IMR-90 (cell line): Measurements from ENCODE around the gene SOX2. TPM values are rescaled to one million over a fixed set of nuclear protein-coding genes. Genes with fewer than 3 reads are reported as not detected.

ENCODE experiments used
- ATAC-seq: fragments of 200-7000 bp; cut with Tn5 transposase; 2 replicates; pipeline ENCODE4 v1.9.1; 2020; ENCODE audit warnings: low read depth, mild to moderate bottlenecking, moderate library complexity
- BruUV-seq: library from RNA; stranded (reverse); fragments of 400-500 nt; replicated peaks from 2 replicates; lab custom pipeline; 2021; lab: Mats Ljungman, UMichigan
- CTCF ChIA-PET: fragments of 300-600 bp; formaldehyde crosslinking; extraction: SDS; loops from one replicate; lab custom pipeline; 2021; ENCODE audit warnings: antibody characterized with exemption; lab: Yijun Ruan, JAX
- POLR2A ChIA-PET: fragments of 300-600 bp; sonication (Branson Sonifier 250); formaldehyde crosslinking; loops from one replicate; lab custom pipeline; 2022; ENCODE audit warnings: antibody characterized with exemption; ENCODE audit not compliant: unreplicated experiment; lab: Charles Lee
- DNase-seq: peaks from one replicate; pipeline ENCODE4 v3.0.0; 2013
- H2AFZ ChIP-seq: replicated peaks from 2 replicates; pipeline ENCODE3; 2013; ENCODE audit warnings: low read length, mild to moderate bottlenecking; ENCODE audit not compliant: poor library complexity
- H2AK5ac ChIP-seq: 2 replicates; pipeline ENCODE4 v1.6.1; 2013; ENCODE audit warnings: low read depth, low read length, inconsistent platforms
- H2AK9ac ChIP-seq: replicated peaks from 2 replicates; pipeline ENCODE3; 2013; ENCODE audit warnings: mild to moderate bottlenecking, low read depth, low read length, moderate library complexity; ENCODE audit not compliant: poor library complexity
- H2BK120ac ChIP-seq: 2 replicates; pipeline ENCODE4 v1.6.1; 2013; ENCODE audit warnings: low read depth, low read length, inconsistent platforms
- H2BK15ac ChIP-seq: 3 replicates; pipeline ENCODE4 v1.6.1; 2013; ENCODE audit warnings: low read depth, low read length, inconsistent platforms
- H2BK20ac ChIP-seq: 2 replicates; pipeline ENCODE4 v1.6.1; 2013; ENCODE audit warnings: low read depth, mild to moderate bottlenecking, inconsistent platforms, low read length, moderate library complexity
- H2BK5ac ChIP-seq: 2 replicates; pipeline ENCODE4 v1.6.1; 2013; ENCODE audit warnings: mild to moderate bottlenecking, low read depth, low read length, inconsistent platforms; ENCODE audit not compliant: poor library complexity, severe bottlenecking
- H3K14ac ChIP-seq: replicated peaks from 2 replicates; pipeline ENCODE4 v1.6.1; 2013; ENCODE audit warnings: low read depth, low read length, inconsistent platforms
- H3K18ac ChIP-seq: 2 replicates; pipeline ENCODE4 v1.6.1; 2013; ENCODE audit warnings: low read depth, low read length, control low read depth
- H3K23ac ChIP-seq: 2 replicates; pipeline ENCODE4 v1.6.1; 2013; ENCODE audit warnings: low read depth, low read length, inconsistent platforms
- H3K27ac ChIP-seq: 2 replicates; pipeline ENCODE4 v1.5.1; 2013; ENCODE audit warnings: mild to moderate bottlenecking, control low read depth, low read length; ENCODE audit not compliant: insufficient read depth
- H3K27me3 ChIP-seq: 2 replicates; pipeline ENCODE4 v1.6.1; 2013; ENCODE audit warnings: low read length; ENCODE audit not compliant: control insufficient read depth, insufficient read depth
- H3K36me3 ChIP-seq: 2 replicates; pipeline ENCODE4 v1.6.1; 2013; ENCODE audit warnings: low read length, mixed read lengths; ENCODE audit not compliant: control insufficient read depth, insufficient read depth
- H3K4ac ChIP-seq: 2 replicates; pipeline ENCODE4 v1.6.1; 2013; ENCODE audit warnings: low read depth, low read length, inconsistent platforms
- H3K4me1 ChIP-seq: 2 replicates; pipeline ENCODE4 v1.6.1; 2013; ENCODE audit warnings: low read length, mixed read lengths; ENCODE audit not compliant: control insufficient read depth, insufficient read depth
- H3K4me2 ChIP-seq: 2 replicates; pipeline ENCODE4 v1.6.1; 2013; ENCODE audit warnings: low read depth, mild to moderate bottlenecking, control low read depth, low read length, moderate library complexity
- H3K4me3 ChIP-seq: 2 replicates; pipeline ENCODE4 v1.5.1; 2013; ENCODE audit warnings: low read depth, mild to moderate bottlenecking, control low read depth, low read length, moderate library complexity; ENCODE audit not compliant: insufficient read depth
- H3K56ac ChIP-seq: 2 replicates; pipeline ENCODE4 v1.6.1; 2013; ENCODE audit warnings: low read length, inconsistent platforms; ENCODE audit not compliant: insufficient read depth; ENCODE audit errors: extremely low read depth
- H3K79me1 ChIP-seq, 2 experiments: 2 replicates each; pipeline ENCODE4 v1.6.1; 2013; ENCODE audit warnings: low read length in 2 of 2, inconsistent platforms in 1 of 2, low read depth in 1 of 2
- H3K9ac ChIP-seq: 2 replicates; pipeline ENCODE4 v1.6.1; 2013; ENCODE audit warnings: low read depth, low read length, control low read depth
- H3K9me1 ChIP-seq: 2 replicates; pipeline ENCODE4 v1.6.1; 2013; ENCODE audit warnings: low read length, inconsistent platforms; ENCODE audit not compliant: insufficient read depth
- H3K9me3 ChIP-seq: 2 replicates; pipeline ENCODE4 v1.6.1; 2013; ENCODE audit warnings: low read length; ENCODE audit not compliant: control insufficient read depth, insufficient read depth
- H4K20me1 ChIP-seq: 2 replicates; pipeline ENCODE4 v1.6.1; 2013; ENCODE audit warnings: low read length, inconsistent platforms; ENCODE audit not compliant: insufficient read depth
- H4K5ac ChIP-seq: 2 replicates; pipeline ENCODE4 v1.6.1; 2013; ENCODE audit warnings: mild to moderate bottlenecking, low read depth, low read length, control low read depth
- H4K8ac ChIP-seq, 2 experiments: 2 replicates each; pipeline ENCODE4 v1.6.1; 2013; ENCODE audit warnings: low read depth in 2 of 2, low read length in 2 of 2, control low read depth in 1 of 2, inconsistent platforms in 1 of 2
- H4K91ac ChIP-seq: 2 replicates; pipeline ENCODE4 v1.6.1; 2013; ENCODE audit warnings: low read depth, low read length, inconsistent platforms; ENCODE audit not compliant: insufficient read depth
- BHLHE40 ChIP-seq: fragments of 150-350 bp; IDR thresholded peaks from 2 replicates; pipeline ENCODE4 v1.6.1; 2016; ENCODE audit warnings: mild to moderate bottlenecking, low read depth, low read length
- CEBPB ChIP-seq: IDR thresholded peaks from 2 replicates; pipeline ENCODE4 v1.6.1; 2012; ENCODE audit warnings: low read depth, low read length, improper control_type of control experiment
- FOS ChIP-seq: fragments of 150-350 bp; IDR thresholded peaks from 2 replicates; pipeline ENCODE4 v1.6.1; 2016; ENCODE audit warnings: low read depth, low read length
- MAFK ChIP-seq: IDR thresholded peaks from 2 replicates; pipeline ENCODE4 v1.6.1; 2012; ENCODE audit warnings: low read depth, low read length, improper control_type of control experiment
- MAZ ChIP-seq: IDR thresholded peaks from 2 replicates; pipeline ENCODE4 v1.6.1; 2012; ENCODE audit warnings: low read depth, mild to moderate bottlenecking, low read length, improper control_type of control experiment, moderate library complexity, borderline replicate concordance
- MXI1 ChIP-seq: IDR thresholded peaks from 2 replicates; pipeline ENCODE4 v1.6.1; 2012; ENCODE audit warnings: low read depth, mild to moderate bottlenecking, low read length, moderate library complexity, borderline replicate concordance
- POLR2A ChIP-seq: IDR thresholded peaks from 2 replicates; pipeline ENCODE4 v1.6.1; 2012; ENCODE audit warnings: mild to moderate bottlenecking, low read depth, low read length
- RAD21 ChIP-seq: IDR thresholded peaks from 2 replicates; pipeline ENCODE4 v1.6.1; 2012; ENCODE audit warnings: low read length, improper control_type of control experiment
- RCOR1 ChIP-seq: IDR thresholded peaks from 2 replicates; pipeline ENCODE4 v1.6.1; 2012; ENCODE audit warnings: mild to moderate bottlenecking, low read length, improper control_type of control experiment; ENCODE audit not compliant: insufficient replicate concordance
- RFX5 ChIP-seq: IDR thresholded peaks from 2 replicates; pipeline ENCODE4 v1.8.0; 2012; ENCODE audit warnings: low read depth, mild to moderate bottlenecking, low read length, moderate library complexity
- SMC3 ChIP-seq: fragments of 150-350 bp; IDR thresholded peaks from 2 replicates; pipeline ENCODE4 v1.6.1; 2016; ENCODE audit warnings: low read depth, mild to moderate bottlenecking, antibody characterized with exemption, low read length, moderate library complexity
- WGBS, 2 experiments: methylation state at CpG; one replicate each; pipeline versions ENCODE4 v1.1.5 to v1.1.7; 2013; ENCODE audit warnings: missing lambda C conversion rate in 2 of 2; ENCODE audit not compliant: insufficient read length in 1 of 2; ENCODE audit errors: extremely low coverage in 2 of 2; 5-methylcytosine and 5-hydroxymethylcytosine counted together
- dilution Hi-C: fragments of 300-500 bp; cut with HindIII; formaldehyde crosslinking; loops from one replicate; pipeline ENCODE4 v1.14.3; 2018; ENCODE audit warnings: low sequenced_read_pairs; ENCODE audit not compliant: unreplicated experiment
- in situ Hi-C: fragments of 300-500 bp; cut with MboI; formaldehyde crosslinking; loops from 3 replicates; pipeline ENCODE4 v1.14.3; 2019; ENCODE audit warnings: low sequenced_read_pairs, inconsistent platforms, mixed read lengths
- intact Hi-C: fragments of 100-400 bp; cut with micrococcal nuclease; formaldehyde crosslinking; loops from 2 replicates; pipeline ENCODE4 v1.10.0; 2022
- polyA plus RNA-seq, 3 experiments: library from polyadenylated mRNA; depleted of rRNA; stranded (reverse); fragments of >200 nt; gene quantifications; 2 replicates each; pipeline ENCODE4 v1.2.3, GENCODE V29; 2012; ENCODE audit warnings: low replicate concordance in 1 of 3
- total RNA-seq: library from RNA; depleted of rRNA; stranded (reverse); fragments of >200 nt; gene quantifications from 2 replicates; pipeline ENCODE4 v1.2.3, GENCODE V29; 2012
- TF ChIP-seq, protein P1 (sequence below): fragments of 150-350 bp; IDR thresholded peaks from 2 replicates; pipeline ENCODE4 v1.6.1; 2017; ENCODE audit warnings: mild to moderate bottlenecking, antibody characterized with exemption, low read length, low read depth
- TF ChIP-seq, protein P2 (sequence below): conservative IDR thresholded peaks from 2 replicates; pipeline ENCODE4 v1.5.1; 2012; ENCODE audit warnings: mild to moderate bottlenecking, low read depth, low read length, improper control_type of control experiment

SOX2 gene
- total and polyA plus RNA-seq, 2 of the 4 experiments (the other 2 are of a cell fraction) = not detected

DNA sequence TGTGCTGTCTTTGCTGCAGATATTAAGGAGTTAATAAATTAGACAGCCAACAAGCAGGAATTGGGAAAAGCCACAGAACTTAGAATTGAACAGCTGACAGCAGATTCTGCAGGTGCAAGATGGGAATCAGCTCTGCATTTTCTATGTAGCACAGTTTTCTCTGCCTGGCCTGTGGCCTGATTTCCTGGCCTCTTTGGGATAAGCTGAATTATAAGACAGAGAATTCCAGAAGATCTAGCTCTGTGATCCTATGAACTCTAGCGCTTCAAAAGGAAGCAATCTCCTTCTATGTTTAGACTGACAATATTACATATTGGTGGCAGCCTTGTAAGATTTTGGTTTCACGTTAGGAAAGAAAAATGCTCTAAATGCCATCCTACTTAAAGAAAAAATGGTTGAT is 24.0 kb upstream of the SOX2 start:
- no peaks in the 10 kb centered on the region for H3K79me1 ChIP-seq
- H3K18ac ChIP-seq = no peak overlapping the region
- BruUV-seq = no TSS peak
- POLR2A ChIA-PET = no interaction called here
- H2BK15ac ChIP-seq = no peak overlapping the region
- H3K23ac ChIP-seq = no peak overlapping the region
- no peaks in the 10 kb centered on the region for H4K20me1 ChIP-seq
- H3K27ac ChIP-seq = no peak overlapping the region
- H3K9me1 ChIP-seq = no peaks in the 10 kb centered on the region
- no peak overlapping the region for H2AK9ac ChIP-seq
- DNase-seq (no peak), ATAC-seq (no peak)
- H3K9ac ChIP-seq = no peak overlapping the region
- no peak overlapping the region for H3K4me2 ChIP-seq
- WGBS, 2 experiments = no CpG with 5 or more reads among the region's 2 CpGs
- no peak overlapping the region for H3K14ac ChIP-seq
- no peak overlapping the region for H4K8ac ChIP-seq
- H3K9me3 ChIP-seq = no peaks in the 10 kb centered on the region
- H2AFZ ChIP-seq = no peak overlapping the region
- no peak overlapping the region for H2AK5ac ChIP-seq
- no peak for TF ChIP-seq MAZ
- TF ChIP-seq SMC3 = no peak
- TF ChIP-seq, protein P1, sequence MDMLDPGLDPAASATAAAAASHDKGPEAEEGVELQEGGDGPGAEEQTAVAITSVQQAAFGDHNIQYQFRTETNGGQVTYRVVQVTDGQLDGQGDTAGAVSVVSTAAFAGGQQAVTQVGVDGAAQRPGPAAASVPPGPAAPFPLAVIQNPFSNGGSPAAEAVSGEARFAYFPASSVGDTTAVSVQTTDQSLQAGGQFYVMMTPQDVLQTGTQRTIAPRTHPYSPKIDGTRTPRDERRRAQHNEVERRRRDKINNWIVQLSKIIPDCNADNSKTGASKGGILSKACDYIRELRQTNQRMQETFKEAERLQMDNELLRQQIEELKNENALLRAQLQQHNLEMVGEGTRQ = no peak
- TF ChIP-seq RFX5 = no peak
- no peak for TF ChIP-seq POLR2A
- TF ChIP-seq MXI1 = no peak
- no peak for TF ChIP-seq MAFK
- TF ChIP-seq FOS = no peak
- no peak for TF ChIP-seq RCOR1
- no peak for TF ChIP-seq CEBPB
- TF ChIP-seq, protein P2, sequence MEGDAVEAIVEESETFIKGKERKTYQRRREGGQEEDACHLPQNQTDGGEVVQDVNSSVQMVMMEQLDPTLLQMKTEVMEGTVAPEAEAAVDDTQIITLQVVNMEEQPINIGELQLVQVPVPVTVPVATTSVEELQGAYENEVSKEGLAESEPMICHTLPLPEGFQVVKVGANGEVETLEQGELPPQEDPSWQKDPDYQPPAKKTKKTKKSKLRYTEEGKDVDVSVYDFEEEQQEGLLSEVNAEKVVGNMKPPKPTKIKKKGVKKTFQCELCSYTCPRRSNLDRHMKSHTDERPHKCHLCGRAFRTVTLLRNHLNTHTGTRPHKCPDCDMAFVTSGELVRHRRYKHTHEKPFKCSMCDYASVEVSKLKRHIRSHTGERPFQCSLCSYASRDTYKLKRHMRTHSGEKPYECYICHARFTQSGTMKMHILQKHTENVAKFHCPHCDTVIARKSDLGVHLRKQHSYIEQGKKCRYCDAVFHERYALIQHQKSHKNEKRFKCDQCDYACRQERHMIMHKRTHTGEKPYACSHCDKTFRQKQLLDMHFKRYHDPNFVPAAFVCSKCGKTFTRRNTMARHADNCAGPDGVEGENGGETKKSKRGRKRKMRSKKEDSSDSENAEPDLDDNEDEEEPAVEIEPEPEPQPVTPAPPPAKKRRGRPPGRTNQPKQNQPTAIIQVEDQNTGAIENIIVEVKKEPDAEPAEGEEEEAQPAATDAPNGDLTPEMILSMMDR = no peak
- no peak for TF ChIP-seq RAD21
- no peak for TF ChIP-seq BHLHE40
- no peak overlapping the region for H3K4me3 ChIP-seq
- H3K27me3 ChIP-seq = no peaks in the 10 kb centered on the region
- in situ Hi-C loops (loop anchor here (25.0 kb wide), 1 partner anchor 475 kb away; no protein-coding TSS in a partner anchor), intact Hi-C loops (no loop called here), dilution Hi-C loops (no loop called here)
- CTCF ChIA-PET = interaction anchor here (1.6 kb wide), 1 partner anchor 13 kb away, joined by 5 read pairs; no protein-coding TSS in a partner anchor
- no peak overlapping the region for H2BK120ac ChIP-seq
- no peak overlapping the region for H2BK5ac ChIP-seq
- H4K91ac ChIP-seq = no peak overlapping the region
- no peaks in the 10 kb centered on the region for H3K36me3 ChIP-seq
- no peak overlapping the region for H2BK20ac ChIP-seq
- H3K4me1 ChIP-seq = no peaks in the 10 kb centered on the region
- H4K5ac ChIP-seq = no peak overlapping the region
- no peak overlapping the region for H3K4ac ChIP-seq
- H3K56ac ChIP-seq = no peak overlapping the region
